Stimulated activated CD8-positive, alpha-beta memory T cell treated with anti-CD3 and anti-CD28 coated beads, Interleukin-7, amount 100 ng/mL, for 1 hour (primary cell): ENCODE results near the gene ZMYND19.
"Not testable (repeated sequence)": the region's sequence is repeated elsewhere in the genome, so short reads cannot be mapped to it uniquely, and the experiment has no call there.

Experiments used
- DNase-seq, 2 donors: peaks; one replicate each; pipeline ENCODE4 v3.0.0-alpha.2; 2020; ENCODE audit warnings: low read depth in 2 of 2

Gene ZMYND19

DNA sequence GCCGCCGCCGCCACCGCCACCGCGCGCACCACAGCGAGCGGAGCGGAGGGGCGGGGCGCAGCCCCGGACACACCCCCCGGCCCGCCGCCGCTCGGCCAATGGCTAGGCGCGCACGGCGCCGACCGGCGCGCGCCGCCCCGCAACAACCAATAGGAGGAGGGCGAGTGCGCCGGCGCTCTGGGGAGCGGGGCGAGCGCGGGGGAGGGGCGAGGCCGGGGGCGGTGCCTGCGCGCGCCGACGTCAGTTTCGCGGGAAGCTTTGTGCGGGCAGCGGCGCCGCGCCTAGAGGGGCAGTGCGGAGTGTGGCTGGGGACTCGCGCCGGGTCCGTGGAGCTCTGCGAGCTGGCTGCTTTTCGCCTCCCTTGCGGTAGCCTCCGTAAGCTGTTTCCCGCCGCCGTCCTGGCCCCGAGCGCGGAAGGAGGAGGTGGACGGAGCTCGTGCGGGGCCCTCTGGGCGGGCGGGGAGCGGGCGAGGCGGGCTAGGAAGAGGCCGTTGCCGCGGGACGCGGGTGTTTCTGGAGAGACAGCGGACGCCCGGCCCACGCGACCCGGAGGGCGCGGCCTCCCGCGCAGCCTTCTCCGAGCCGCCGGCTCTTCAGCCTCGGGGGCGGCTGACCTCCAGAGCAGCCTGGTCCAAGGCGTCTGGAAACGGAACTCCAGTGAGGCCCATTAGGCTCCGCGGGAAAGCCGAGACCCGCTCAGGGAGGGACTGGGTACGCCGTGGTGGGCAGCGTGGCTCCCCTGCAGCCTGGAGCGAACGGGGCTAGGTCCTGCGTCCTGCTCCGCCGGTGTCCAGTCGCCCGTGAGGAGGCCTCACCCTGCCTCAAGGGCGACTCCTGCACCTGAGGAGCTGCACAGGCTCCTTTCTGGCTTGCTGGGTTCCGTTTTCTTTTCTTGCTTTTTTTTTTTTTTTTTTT is at the start of gene ZMYND19:
TSS of gene ZMYND19 (minus strand) at position 44 of the 915 bp plus-strand sequence. CDS start 249 bp downstream, outside the sequence.
- peak; percentile 80 to 85 for DNase-seq

DNA sequence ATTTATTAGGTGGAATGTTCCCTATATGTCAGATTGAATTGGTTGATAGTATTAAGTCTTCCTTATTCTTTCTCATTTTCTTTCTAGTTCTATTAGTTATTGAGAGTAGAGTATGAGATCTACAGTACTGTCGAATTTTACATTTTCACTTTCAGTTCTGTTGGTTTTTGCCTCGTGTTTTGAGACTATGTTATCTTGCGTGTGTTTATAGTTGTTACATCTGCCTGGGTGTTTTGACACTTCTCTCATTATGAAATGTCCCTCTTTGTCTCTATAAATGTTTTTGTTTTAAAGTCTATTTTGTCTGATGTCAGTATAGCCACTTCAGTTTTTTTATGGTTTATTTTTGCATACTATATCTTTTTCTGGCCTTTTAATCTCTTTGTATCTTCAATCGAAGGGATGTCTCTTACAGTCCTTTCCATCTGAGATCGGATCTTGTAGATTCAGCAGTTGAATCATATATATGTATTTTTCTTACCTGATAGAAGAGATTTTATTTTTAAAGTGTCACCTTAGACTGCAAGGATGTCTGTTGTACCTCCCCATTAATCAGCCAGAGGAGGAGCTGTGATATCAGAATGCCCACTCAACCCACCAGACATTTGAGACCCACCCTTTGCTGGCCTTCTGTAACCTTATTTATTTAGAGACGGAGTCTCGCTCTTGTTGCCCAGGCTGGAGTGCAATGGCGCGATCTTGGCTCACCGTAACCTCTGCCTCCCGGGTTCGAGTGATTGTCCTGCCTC is 49.2 kb upstream of the ZMYND19 start:
- no peak for DNase-seq

DNA sequence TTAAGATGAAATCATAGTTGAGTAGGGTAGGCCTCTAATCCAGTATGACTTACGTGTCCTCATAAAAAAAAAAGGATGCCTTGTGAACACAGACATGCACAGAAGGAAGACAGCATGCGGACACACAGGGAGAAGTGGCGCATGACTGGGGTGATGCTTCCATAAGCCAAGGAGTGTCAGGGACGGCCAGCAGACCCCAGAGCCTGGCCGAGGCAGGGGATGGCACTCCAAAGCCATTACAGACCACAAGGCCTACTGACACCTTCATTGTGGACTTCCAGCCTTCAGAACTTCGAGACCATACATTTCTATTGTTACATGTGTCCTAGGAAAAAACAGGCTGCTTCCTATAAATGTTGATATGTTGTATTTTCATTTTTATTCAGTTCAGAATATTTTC is 48.4 kb upstream of the ZMYND19 start:
- DNase-seq = no peak

DNA sequence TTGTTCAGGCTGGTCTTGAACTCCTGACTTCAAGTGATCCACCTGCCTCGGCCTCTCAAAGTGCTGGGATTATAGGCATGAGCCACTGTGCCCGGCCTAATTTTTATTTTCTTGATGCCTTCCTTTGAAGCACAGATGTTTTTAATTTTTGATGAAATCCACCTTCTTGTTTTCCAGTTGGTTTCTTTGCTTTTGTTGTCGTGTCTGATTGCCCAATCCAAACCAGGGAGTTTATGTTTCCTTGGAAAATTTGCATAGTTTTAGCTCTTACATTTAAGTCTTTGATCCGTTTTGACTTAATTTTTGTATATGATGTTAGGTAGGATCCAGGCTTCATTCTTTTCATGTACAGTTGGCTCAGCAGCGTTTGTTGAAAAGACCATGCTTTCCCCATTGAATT is 43.7 kb upstream of the ZMYND19 start:
- DNase-seq = no peak

DNA sequence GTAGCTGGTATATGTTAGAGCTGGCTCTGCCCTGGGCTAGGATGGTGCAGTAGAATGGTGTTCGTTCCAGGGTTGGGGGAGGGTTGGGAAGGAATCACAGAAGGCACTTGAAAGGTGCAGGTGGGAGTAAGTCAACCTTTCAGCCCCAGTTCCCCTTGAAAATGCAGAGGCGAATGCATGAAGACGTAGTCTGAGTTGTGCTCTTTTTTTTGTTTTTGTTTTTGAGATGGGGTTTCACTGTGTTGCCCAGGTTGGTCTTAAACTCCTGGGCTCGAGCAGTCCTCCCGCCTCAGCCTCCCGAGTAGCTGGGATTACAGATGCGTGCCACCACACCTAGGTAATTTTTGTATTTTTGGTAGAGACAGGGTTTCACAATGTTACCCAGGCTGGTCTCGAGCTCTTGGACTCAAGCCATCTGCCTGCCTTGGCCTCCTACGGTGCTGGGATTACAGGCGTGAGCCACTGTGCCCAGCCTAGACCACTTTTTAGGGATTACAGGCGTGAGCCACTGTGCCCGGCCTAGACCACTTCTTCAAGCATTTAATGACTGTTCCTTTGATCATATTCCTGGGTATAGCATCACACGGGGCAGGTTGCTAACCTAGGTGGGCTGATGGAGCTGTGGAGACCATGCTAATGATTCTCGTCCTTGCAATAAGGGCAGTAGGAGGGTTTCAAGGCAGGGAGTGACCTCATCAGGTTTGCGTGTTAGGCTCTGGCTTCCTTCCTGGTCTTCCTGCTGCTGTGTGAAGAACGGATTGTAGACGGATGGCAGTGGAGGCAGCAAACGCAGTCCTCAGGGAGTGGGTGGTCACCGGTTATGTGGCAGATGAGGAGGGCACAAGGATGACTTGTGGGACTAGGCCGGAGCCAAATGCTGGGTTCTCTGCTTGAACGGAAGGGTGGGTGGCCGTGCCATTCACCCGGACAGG is 42.2 kb upstream of the ZMYND19 start:
- DNase-seq = no peak

DNA sequence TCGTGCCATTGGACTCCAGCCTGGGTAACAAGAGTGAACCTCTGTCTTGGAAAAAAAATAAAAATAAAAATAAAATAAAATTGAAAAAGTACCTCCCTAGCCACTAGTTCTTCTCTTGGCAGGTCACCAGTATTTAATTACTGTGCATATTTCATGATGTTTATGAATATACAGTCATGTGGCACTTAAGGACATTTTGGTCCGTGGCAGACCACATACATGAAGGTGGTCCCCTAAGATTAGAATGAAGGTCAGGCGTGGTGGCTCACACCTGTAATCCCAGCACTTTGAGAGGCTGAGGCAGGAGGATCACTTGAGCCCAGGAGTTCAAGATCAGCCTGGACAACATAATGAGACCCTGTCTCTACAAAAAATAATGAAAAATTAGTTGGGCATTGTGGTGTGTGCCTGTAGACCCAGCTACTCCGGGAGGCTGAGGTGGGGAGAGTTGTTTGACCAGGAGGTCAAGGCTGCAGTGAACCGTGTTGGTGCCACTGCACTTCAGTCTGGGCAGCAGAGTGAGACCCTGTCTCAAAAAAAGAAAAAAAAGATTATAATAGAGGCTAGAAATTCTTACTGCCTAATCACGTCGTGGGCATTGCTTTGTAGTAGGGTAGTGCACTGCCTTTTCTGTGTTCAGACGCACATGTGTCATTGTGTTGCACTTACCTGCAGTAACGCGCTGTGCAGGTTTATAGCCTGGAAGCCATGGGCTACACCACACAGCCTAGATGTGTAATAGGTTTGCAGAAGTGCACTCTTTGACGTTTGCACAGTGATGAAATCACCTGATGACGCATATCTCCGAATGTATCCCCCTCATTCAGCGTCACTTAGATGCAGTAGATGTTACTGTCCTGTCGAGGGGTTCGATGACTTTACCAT is 41.3 kb upstream of the ZMYND19 start:
- DNase-seq = no peak

DNA sequence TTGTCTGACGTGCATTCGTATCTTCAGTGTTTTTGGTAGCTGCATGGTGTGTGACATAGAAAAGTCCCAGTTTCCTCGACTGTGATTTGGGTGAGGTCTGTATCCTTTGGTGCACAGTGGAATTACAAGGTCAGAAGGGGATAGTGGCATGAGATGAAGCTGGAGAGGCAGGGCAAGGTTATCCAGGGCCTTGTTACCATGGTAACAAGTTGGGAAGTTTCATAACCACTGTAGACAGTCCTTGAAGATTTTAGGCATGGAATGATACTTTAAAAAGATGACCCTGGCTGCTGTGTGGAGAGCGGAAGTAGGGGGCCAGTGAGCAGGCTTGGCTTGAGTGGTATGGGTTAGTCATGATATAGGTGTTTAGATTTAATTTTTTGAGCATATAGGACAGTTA is 40.4 kb upstream of the ZMYND19 start:
- DNase-seq = no peak

DNA sequence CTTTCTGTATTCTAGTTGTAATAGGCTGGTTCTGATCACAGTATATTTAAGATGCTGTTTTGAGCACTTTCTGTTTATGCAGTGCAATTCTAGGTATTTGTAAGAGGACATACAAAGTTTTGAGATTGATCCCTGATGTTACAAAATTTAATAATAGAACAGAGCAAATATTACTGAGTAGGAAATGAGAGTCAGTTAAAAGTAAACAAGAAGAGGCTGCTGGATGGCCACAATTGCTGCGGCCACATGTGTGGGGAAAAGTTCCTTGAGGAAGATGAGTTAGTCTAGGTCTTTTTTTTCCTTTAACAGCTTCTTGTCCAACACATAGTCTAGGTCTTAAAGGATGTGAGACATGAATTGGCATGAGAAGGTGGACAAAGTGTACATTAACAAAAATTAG is 39.8 kb upstream of the ZMYND19 start:
- no peak for DNase-seq

DNA sequence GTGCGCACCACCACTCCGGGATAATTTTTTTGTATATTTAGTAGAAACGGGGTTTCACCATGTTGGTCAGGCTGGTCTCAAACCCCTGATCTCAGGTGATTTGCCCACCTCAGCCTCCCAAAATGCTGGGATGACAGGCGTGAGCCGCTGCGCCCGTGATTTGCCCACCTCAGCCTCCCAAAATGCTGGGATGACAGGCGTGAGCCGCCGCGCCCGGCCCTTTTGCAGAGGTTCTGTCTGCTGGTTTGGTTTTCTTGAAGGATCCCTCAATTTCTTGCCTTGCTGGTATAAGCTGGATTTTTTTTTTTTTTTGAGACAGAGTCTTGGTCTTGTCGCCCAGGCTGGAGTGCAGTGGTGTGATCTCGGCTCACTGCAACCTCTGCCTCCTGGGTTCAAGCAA is 37.1 kb upstream of the ZMYND19 start:
- not testable (repeated sequence) for DNase-seq

DNA sequence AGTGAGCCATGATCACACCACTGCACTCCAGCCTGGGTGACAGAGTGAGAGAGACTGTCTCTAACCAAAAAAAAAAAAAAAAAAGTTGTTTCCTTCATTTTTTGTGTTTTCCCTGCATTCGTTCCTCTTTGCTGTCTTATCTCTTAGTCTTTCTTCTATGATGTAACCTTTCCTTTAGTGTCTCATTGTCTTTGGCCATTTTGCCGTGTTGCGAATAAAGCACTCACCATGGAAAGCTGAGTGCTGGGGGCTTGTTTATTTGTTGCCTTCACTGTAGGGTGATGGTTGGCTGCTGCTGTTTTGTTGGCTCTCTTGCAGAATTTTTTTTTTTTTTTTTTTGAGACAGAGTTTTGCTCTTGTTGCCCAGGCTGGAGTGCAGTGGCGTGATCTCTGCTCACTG is 36.2 kb upstream of the ZMYND19 start:
- no peak for DNase-seq

DNA sequence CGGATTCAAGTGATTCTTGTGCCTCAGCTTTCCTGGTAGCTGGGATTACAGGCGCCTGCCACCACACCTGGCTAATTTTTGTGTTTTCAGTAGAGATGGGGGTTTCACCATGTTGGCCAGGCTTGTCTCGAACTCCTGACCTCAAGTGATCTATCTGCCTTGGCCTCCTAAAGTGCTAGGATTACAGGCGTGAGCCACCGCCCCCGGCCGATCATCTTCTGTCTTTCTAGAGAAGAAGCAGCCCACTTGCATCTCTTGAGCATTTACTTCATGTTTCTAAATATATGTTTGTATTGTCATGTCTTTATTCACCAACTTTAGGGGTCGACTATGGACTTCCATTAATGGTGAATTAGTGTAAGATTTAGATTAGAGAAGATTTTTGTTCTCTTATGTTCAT is 31.9 kb upstream of the ZMYND19 start:
- not testable (repeated sequence) for DNase-seq

DNA sequence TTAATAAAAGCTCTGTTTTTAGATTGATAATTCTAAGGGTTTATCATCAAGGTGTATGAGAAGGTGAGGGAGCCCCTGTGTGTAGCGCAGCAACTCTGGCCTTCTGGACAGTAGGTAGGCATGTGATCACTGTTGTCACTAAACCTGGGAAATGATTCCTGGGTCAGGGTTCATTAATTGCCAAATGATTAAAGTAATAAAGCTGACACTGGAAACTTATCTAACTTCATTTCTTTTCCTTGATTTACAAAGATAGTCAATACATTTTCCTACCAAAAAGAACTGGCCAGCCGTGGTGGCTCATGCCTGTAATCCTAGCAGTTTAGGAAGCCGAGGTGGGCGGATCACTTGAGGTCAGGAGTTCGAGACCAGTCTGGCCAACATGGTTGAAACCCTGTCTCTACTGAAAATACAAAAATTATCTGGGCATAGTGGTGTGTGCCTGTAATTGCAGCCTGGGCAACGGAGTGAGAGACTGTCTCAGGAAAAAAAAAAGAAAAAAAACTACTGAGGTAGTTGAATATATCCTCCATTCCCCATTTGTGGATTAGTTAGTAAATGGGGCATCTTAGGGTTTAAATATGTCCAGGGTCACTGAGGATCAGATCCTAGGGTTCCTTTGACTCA is 30.9 kb upstream of the ZMYND19 start:
- no peak for DNase-seq

DNA sequence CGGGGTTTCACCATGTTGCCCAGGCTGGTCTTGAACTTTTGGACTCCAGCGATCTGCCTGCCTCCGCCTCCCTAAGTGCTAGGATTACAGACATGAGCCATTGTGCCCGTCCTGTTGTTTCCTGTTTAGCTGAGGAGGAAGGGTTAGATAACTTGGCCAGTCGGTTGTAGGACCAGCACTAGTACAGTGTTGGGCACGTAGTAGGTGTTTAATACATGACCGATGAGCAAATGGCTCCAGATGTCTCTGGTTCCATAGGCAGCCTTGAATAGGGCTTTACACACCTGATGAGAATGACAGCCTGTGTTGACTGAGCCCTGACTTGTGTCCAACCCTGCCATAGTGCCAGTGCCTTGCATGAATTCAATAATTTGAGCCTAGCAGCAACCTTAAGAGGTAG is 30.3 kb upstream of the ZMYND19 start:
- no peak for DNase-seq

DNA sequence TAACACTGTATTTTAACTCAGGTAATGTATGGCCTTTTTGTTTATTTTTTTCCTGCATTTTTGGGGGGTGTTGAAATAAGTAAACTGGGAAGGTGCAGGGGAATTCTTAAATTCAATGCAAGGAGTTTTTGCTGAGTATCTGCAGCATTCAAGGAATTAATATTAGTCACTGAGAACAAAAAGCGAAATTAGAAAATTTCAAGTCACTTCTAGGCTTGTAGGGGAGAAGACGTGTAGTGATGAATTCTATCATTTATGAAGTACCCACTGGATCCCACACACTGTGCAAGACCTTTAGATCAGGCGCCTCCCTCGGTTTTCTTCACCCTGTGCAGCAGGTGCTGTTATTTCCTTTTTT is 29.7 kb upstream of the ZMYND19 start:
- no peak for DNase-seq

DNA sequence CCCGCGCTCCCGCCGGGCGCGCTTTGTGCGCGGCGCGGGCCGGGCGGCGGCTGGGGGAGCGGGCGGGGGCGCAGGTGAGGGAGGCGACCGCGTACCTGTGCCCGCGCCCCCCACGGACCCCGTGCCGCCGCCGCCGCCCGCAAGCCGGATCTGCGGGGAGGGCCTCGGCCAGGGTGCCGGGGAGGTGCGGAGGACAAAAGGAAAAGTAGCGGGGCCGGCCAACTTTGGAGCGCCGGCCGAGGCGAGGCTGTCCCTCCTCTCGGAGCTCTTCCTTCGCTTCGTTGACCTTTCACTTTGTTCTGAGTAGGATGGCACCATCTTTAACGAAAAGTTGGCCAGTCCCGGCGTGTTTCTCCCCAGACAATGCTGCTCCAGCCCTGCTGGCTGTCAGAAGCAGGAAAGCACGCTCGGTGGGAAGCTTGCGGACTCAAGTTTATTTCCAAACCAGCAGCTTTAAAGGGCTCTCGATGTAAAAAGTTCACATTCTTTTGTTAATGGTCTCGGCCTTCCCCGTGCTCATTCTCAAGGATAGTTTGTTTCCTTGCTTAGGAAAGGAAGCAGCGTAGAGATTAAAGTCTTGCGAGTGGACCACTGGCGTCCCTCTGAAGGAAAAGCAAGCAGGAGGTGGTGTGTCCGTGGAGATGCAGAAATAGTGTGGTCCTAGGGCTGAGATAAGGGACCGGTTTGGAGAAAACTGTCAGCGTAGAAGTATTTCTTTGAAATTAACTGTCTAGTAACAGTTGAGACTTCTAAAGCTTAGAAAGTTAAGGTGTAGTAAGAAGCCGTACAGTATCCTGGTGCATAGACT is 29.1 kb upstream of the ZMYND19 start:
- DNase-seq = no peak

DNA sequence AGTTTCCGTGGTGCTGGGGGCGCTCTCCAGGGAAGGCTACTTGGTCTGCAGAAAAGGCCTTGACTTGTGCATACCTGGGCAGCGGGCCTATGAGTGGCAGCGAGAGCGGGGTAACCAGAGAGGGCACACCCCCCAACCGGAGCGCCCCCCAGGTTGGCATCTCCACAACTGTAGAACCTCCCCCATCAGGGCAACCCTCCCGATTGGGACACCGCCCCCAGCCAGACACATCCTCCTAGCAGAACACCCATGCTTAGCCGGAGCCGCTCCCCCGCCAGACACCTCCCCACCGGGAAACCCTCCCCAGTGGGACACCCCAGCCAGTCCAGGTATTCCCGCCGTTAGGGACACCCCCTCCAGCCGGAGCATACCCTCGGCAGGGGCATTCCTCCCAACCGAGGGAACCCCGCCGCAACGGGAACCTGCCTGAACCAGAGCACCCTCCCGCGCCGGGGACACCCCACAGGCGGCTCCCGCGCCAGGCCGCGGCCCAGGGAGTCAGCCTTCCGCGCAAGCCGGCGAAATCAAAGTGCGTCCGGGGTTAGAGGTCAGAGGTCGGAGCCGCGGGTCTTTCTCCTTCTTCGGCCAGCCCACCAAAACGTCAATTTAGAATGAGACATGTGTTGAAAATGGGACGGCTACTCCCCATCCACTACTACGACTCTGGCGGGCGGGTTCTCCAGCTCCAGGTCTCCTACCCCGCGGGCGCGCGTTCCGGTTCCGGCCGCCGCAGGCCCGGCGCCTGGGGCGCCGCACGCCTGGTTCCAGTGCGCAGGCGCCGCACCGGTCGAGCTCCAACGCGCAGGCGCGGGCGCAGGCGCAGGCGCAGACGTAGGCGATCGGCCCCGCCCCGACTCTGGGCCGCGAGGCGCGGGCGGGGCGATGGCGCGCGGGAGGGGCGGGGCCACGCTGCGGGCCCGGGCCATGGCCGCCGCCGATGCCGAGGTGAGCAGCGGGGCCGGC is 28.1 kb upstream of the ZMYND19 start, which contains the start of gene EHMT1:
TSS of gene EHMT1 (plus strand) at position 901 of the 963 bp plus-strand sequence. CDS start at position 925, 24 bp downstream.
- peak; percentile 81 to 84 for DNase-seq

DNA sequence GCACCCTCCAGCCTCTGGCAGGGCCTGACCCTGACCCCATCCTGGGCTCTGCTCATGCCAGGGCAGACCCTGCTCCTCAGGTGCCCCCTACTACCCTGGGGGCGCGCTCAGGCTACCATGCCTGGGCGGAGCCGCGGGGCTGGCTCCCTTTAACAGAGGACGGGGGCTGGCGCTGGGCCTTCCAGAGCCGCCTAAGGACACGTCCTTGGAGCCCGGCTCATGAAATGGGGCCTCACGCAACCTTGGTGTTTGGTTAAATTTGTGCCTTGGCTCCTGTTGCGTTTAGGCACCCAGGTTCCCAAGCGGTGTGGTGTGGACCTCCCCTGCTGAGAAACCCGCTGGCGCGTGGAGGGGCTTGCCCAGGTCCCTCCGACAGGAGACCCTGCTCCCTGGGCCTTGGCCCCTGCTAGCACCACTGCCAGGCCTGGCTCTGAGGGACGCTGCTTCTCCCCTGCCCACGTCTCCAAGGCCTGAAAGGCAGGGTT is 25.1 kb upstream of the ZMYND19 start:
- DNase-seq = no peak
